Choroid plexus epithelial cell (primary cell): ENCODE measurements around the gene MRPL18.

Source experiments
- DNase-seq: peaks from one replicate; pipeline ENCODE4 v3.0.0-alpha.2; 2010; ENCODE audit warnings: low read depth
- H3K4me3 ChIP-seq: 2 replicates; pipeline ENCODE4 v1.5.1; 2011; ENCODE audit warnings: low read depth, mild to moderate bottlenecking, control low read depth, low read length, moderate library complexity
- CTCF ChIP-seq: conservative IDR thresholded peaks from 2 replicates; pipeline ENCODE4 v1.5.1; 2011; ENCODE audit warnings: low read depth, mild to moderate bottlenecking, control low read depth, inconsistent platforms, low read length, moderate library complexity

The MRPL18 gene

GRCh38 chr6:159777240-159777904, 12.9 kb upstream of the MRPL18 start:
- no peak for DNase-seq
- no peak for TF ChIP-seq CTCF
- H3K4me3 ChIP-seq, result no peak overlapping the region

- DNase-seq, result no peak
- TF ChIP-seq CTCF, result no peak
- no peak overlapping the region for H3K4me3 ChIP-seq
Measured at GRCh38 chr6:159778131-159778530, 12.1 kb upstream of the MRPL18 start.

GRCh38 chr6:159778542-159779103, 11.6 kb upstream of the MRPL18 start:
- DNase-seq, result no peak
- TF ChIP-seq CTCF, result no peak
- no peak overlapping the region for H3K4me3 ChIP-seq

GRCh38 chr6:159788276-159788675, 2.0 kb upstream of the MRPL18 start:
- DNase-seq, result no peak
- H3K4me3 ChIP-seq, result peak overlapping the region; percentile 100
- TF ChIP-seq CTCF, result no peak

GRCh38 chr6:159788753-159789376, 1.4 kb upstream of the MRPL18 start:
- peak; percentile 57 for DNase-seq
- H3K4me3 ChIP-seq, result peak overlapping the region; percentile 100
- TF ChIP-seq CTCF, result no peak

GRCh38 chr6:159789377-159790148, 704 bp upstream of the MRPL18 start, which contains the start of gene TCP1:
Gene TCP1 (minus strand): TSS chr6:159789602. CDS start chr6:159789468, 134 bp downstream.
- H3K4me3 ChIP-seq, result peak within 1 kb of the TSS; percentile 100
- DNase-seq, result peak; percentile 100
- no peak for TF ChIP-seq CTCF
